ENCODE data around the gene ZNF697. TPM values are rescaled to one million over a fixed set of nuclear protein-coding genes. Genes with fewer than 3 reads are reported as not detected.
"Not testable (repeated sequence)": the region's sequence is repeated elsewhere in the genome, so short reads cannot be mapped to it uniquely, and the experiment has no call there.

The ZNF697 gene
- total RNA-seq, 1 donor: 14.2 TPM

DNA sequence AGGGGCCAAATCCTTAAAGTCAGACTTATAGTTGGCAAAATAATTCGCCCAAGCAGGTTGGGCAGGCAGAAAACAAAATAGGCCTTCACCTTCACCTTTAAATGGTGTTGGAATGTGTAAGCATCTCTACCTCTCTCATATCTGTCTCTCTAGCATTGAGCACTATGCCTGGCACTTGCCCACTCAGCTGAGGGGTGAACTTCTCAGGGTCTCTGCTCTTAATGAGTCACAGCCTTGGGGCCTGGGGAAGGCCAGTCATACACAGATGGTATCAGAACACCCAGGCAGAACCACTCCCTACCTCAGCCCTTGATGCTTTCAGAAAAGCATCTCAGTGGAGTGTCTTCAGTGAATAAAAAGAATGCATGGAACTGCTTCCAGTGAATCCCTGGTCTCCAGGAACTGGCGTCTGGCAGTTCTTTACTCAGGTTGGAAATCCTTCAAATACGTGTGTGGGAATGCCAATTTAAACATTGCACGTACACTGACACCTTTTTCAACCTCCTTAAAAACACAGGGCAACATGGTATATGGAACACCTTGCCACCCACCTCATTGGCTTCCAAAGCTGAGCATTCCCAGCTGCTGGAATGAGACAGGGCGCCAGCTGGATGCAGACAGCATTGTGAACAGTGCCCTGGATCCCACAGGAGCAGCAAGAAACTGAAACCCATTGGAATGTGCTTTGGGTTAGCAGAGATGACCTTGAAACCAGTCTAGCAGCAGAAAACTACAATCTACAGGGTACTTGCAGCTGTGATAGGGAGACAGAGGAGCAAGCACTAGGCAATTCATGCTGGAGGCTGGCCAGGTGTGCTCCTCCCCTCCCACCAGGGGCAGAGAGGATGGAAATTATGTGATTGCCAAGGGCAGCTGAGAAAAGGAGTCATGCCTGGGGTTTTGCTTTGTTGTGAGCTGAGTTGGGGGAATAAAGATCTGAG lies 30.0 kb downstream of the ZNF697 start:
- DNase-seq (ENCODE audit: low read depth): no peak
- H3K4me3 ChIP-seq (ENCODE audit: low read depth, low read length): no peak overlapping the region
- TF ChIP-seq, protein P1, sequence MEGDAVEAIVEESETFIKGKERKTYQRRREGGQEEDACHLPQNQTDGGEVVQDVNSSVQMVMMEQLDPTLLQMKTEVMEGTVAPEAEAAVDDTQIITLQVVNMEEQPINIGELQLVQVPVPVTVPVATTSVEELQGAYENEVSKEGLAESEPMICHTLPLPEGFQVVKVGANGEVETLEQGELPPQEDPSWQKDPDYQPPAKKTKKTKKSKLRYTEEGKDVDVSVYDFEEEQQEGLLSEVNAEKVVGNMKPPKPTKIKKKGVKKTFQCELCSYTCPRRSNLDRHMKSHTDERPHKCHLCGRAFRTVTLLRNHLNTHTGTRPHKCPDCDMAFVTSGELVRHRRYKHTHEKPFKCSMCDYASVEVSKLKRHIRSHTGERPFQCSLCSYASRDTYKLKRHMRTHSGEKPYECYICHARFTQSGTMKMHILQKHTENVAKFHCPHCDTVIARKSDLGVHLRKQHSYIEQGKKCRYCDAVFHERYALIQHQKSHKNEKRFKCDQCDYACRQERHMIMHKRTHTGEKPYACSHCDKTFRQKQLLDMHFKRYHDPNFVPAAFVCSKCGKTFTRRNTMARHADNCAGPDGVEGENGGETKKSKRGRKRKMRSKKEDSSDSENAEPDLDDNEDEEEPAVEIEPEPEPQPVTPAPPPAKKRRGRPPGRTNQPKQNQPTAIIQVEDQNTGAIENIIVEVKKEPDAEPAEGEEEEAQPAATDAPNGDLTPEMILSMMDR (IDR thresholded peaks at IDR 0.05; ENCODE audit: insufficient read depth, low read depth, low read length): no peak

DNA sequence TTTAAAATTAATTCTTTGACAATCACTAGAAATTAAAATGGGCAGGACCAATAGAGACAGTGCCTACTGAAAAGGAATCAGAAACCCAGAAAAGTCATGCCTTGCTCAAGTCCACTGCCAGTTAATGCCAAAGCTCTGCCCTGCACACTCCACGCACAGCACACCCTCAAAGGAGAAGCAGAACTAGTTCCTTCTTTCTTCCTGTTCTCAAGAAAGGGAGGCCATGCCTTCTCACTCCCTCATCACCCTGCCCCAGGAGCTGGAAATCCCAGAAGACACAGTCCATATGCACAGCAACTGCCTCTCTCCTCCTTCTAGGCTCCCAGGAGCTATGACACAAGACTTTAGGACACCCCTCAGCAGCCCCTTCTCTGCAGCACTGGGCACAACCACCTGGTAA lies 31.3 kb downstream of the ZNF697 start:
- H3K4me3 ChIP-seq (ENCODE audit: low read depth, low read length); DNase-seq (ENCODE audit: low read depth): not testable (repeated sequence)

DNA sequence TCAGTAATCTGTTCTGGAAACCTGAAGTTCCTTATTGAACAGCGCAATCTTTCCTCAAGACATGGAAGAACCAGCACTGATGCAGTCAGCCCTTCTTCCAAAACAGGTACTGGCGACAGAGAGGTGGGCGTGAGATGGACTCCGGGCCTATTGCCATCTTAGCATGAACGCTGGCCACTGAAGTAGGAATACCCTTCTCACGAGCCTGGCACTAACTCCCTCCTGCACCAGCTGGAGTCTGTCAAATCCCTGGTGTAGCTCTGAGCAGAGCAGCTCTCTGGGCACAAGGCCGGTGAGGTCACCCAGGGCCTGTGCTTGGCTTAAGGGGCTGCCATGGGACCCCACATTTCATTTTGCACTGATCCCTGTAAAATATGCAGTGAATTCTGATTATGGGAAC lies 33.0 kb downstream of the ZNF697 start:
- not testable (repeated sequence) for H3K4me3 ChIP-seq (ENCODE audit: low read depth, low read length); DNase-seq (ENCODE audit: low read depth)

DNA sequence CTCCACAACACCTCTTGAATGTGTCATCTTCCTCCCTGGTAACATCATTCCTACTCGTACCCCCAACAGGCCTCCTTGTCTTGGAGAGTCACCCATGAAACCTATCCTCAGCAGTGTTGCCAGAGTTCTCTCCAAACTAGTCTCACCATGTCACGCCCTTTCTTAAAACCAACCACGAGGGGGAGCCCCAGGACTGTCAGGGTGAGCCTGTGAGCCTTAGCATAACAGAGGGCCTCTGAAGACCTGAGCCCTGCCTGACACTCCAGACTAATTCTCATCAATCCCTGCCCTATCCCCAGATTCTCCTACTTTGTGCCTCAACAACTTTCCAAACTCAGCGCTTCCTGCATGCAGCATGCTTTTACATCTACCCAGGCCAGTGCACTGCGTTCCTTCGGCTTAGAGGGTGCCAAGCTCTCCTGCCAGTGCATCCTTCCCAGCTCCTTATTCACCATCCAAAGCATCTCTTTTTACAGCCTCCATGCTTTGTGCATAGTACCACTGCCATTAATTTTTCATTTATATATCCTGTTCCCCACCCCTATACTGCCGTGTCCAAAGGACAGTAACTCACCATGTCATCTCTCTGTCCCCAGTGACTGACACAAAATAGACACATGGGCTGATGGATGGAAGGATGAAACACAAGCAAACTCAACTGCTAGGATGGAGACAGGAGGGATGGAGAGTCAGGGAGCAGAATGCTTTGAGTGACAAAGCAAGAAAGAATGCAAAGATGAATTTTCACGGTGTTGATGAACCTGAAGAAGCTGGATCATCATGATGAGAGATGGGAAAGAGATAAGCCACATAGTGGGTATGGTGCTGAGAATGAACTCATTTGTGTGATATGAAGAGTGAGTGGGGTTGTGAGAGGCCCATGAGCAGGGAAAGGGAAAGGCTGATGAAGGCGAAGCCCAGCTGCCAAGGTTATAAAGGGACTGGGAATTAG lies 34.0 kb downstream of the ZNF697 start:
- peak; percentile 87 for DNase-seq (ENCODE audit: low read depth)
- TF ChIP-seq, protein P1 (IDR thresholded peaks at IDR 0.05; ENCODE audit: insufficient read depth, low read depth, low read length): peak; percentile 79
- no peak overlapping the region for H3K4me3 ChIP-seq (ENCODE audit: low read depth, low read length)

DNA sequence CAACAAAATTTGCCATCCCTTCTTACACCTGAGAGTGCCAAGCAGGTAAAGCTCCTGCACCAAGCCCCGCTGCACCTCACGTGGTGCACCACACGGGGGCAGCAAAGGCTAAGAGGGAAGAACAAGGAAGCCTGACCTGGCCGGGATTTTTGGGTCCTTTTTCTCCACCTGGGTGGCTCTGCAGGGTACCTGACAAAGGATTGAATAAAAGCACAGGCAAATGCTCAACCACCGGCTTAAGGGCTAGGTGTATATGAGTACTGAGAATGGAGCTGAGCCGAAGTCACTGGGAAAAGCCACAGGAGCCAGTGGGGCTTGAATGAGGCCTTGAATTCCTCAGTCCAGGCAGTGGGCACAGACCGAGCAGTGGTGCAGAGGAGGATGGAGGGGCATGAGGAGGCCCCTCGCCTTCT lies 36.4 kb downstream of the ZNF697 start:
- TF ChIP-seq, protein P1 (IDR thresholded peaks at IDR 0.05; ENCODE audit: insufficient read depth, low read depth, low read length): peak; percentile 94
- peak; percentile 38 for DNase-seq (ENCODE audit: low read depth)
- H3K4me3 ChIP-seq (ENCODE audit: low read depth, low read length): no peak overlapping the region

DNA sequence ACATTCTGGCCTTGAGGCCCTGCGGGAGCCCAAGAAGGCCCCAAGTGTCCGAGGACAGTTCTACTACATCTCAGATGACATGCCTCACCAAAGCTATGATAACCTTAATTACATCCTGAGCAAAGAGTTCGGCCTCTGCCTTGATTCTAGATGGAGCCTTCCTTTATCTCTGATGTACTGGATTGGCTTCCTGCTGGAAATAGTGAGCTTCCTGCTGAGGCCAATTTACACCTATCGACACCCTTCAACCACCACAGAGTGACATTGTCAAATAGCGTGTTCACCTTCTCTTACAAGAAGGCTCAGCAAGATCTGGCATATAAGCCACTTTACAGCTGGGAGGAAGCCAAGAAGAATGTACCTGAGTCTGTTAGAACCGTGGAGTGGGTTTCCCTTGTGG lies 39.2 kb downstream of the ZNF697 start:
- not testable (repeated sequence) for DNase-seq (ENCODE audit: low read depth); H3K4me3 ChIP-seq (ENCODE audit: low read depth, low read length)

DNA sequence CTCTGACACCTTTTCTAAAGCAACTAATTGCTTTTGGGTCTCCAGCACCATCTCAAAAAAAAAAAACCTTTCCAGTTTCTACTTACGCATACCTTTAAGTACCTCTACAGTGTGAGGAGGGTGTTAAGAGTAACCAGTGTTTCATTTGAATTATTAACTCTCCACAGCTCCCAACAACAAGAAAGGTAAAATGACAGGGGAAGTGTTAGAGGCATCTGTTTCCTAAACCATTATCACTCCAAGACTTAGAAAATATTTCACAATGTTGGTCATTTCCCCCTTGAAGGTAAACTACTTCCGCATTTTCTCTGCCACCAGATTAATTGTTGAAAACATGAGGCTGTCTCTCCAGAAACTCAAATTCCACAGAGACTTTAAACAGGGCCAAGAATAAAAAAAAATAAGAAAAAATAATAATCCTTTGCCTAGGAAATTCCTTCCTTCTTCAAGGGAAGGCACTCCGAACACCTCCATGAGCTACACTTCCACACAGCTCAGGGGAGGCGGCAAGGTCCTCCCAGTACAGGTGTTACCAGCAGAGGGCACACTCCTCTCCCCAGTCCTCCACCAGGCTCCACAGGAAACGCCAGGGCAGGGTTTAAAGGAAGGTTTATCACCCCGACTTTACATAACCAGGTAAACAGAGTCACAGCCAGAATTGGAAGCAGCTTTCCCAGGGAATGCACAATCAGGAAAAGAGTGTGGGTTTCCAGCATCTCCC lies 40.8 kb downstream of the ZNF697 start:
- DNase-seq (ENCODE audit: low read depth); H3K4me3 ChIP-seq (ENCODE audit: low read depth, low read length): not testable (repeated sequence)

DNA sequence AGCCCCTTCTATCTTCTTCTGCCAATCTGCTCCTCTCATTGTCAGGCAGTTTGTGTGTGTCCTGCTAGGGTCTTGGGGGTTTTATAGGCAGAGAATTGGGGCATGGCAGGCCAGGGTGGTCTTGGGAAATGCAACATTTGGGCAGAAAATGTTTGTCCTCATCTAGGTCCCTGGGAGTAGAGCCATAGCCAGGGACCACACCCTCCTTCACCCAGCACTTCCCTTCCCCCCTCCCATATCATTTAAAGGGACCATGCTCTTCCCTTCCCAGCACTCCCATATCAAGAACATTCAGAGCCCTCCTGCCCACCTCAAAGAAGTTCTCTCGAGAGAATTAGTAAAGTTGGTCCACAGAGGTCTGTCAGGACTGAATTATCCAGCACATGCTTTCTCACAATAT lies 41.7 kb downstream of the ZNF697 start:
- no peak overlapping the region for H3K4me3 ChIP-seq (ENCODE audit: low read depth, low read length)
- TF ChIP-seq, protein P1 (IDR thresholded peaks at IDR 0.05; ENCODE audit: insufficient read depth, low read depth, low read length): no peak
- DNase-seq (ENCODE audit: low read depth): no peak

All from fibroblast of villous mesenchyme (primary cell).